HEK293 (cell line): ENCODE data around the gene YPEL4.
A peak's percentile ranks its signal among the peaks of the same experiment; 100 is the strongest.

Source experiments
- CTCF ChIA-PET: fragments of 350-600 bp; formaldehyde crosslinking; extraction: SDS; loops from one replicate; lab custom pipeline; 2021; ENCODE audit warnings: antibody characterized with exemption; lab: Yijun Ruan, JAX
- POLR2A ChIA-PET: fragments of 300-600 bp; formaldehyde crosslinking; extraction: SDS; loops from one replicate; lab custom pipeline; 2020; ENCODE audit warnings: antibody characterized with exemption, inconsistent platforms; lab: Yijun Ruan, JAX
- H3K27ac ChIP-seq: fragments of 200-500 bp; sonication (Bioruptor generic); 2 replicates; pipeline ENCODE4 v1.5.1; 2014; ENCODE audit warnings: low read depth, low read length, control low read depth, inconsistent platforms; ENCODE audit errors: extremely low read depth
- H3K36me3 ChIP-seq, 2 experiments: fragments of 200-500 bp in 1 of 2; sonication (Bioruptor generic) in 1 of 2; 1 replicate in 1 of 2; 2 replicates in 1 of 2; pipeline ENCODE4 v1.5.1; 2014 to 2017; ENCODE audit warnings: inconsistent platforms in 2 of 2, low read length in 2 of 2; ENCODE audit not compliant: control insufficient read depth in 2 of 2, insufficient read depth in 1 of 2
- H3K4me1 ChIP-seq: fragments of 200-500 bp; sonication (Bioruptor generic); 2 replicates; pipeline ENCODE4 v1.5.1; 2014; ENCODE audit warnings: mild to moderate bottlenecking, low read length, inconsistent platforms; ENCODE audit not compliant: control insufficient read depth, insufficient read depth
- H3K4me3 ChIP-seq: 2 replicates; pipeline ENCODE4 v1.5.1; 2011; ENCODE audit warnings: low read depth, mild to moderate bottlenecking, control low read depth, low read length, moderate library complexity
- H3K9me3 ChIP-seq: fragments of 200-500 bp; sonication (Bioruptor generic); 2 replicates; pipeline ENCODE4 v1.5.1; 2014; ENCODE audit warnings: low read depth, low read length, inconsistent platforms; ENCODE audit not compliant: control insufficient read depth, insufficient read depth
- EGR2 ChIP-seq: fragments of 450-650 bp; formaldehyde crosslinking; IDR thresholded peaks from 2 replicates; pipeline ENCODE4 v1.5.1; 2016; ENCODE audit warnings: low read depth, missing biosample characterization, missing genetic modification characterization
- FEZF1 ChIP-seq: fragments of 450-650 bp; formaldehyde crosslinking; IDR thresholded peaks from 2 replicates; pipeline ENCODE4 v1.5.1; 2016; ENCODE audit warnings: missing biosample characterization, missing genetic modification characterization
- KLF9 ChIP-seq: fragments of 450-650 bp; formaldehyde crosslinking; IDR thresholded peaks from 2 replicates; pipeline ENCODE4 v1.5.1; 2016; ENCODE audit warnings: missing biosample characterization, missing genetic modification characterization, low read depth
- SALL2 ChIP-seq: fragments of 450-650 bp; formaldehyde crosslinking; IDR thresholded peaks from 2 replicates; pipeline ENCODE4 v1.5.0; 2017; ENCODE audit warnings: missing biosample characterization, mild to moderate bottlenecking, missing genetic modification characterization, borderline replicate concordance
- YY1 ChIP-seq: fragments of 450-650 bp; formaldehyde crosslinking; IDR thresholded peaks from 2 replicates; pipeline ENCODE4 v1.5.1; 2018; ENCODE audit warnings: missing biosample characterization, missing genetic modification characterization
- ZBTB17 ChIP-seq: fragments of 450-650 bp; formaldehyde crosslinking; IDR thresholded peaks from 2 replicates; pipeline ENCODE4 v1.5.1; 2016; ENCODE audit warnings: missing biosample characterization, missing genetic modification characterization
- ZFP37 ChIP-seq: fragments of 450-650 bp; formaldehyde crosslinking; IDR thresholded peaks from 2 replicates; pipeline ENCODE4 v1.5.1; 2016; ENCODE audit warnings: missing biosample characterization, missing genetic modification characterization
- ZNF121 ChIP-seq: fragments of 450-650 bp; formaldehyde crosslinking; IDR thresholded peaks from 2 replicates; pipeline ENCODE4 v1.5.1; 2016; ENCODE audit warnings: missing biosample characterization, missing genetic modification characterization
- ZNF140 ChIP-seq: fragments of 450-650 bp; formaldehyde crosslinking; IDR thresholded peaks from 2 replicates; pipeline ENCODE4 v1.5.1; 2016; ENCODE audit warnings: missing biosample characterization, missing genetic modification characterization
- ZNF391 ChIP-seq: fragments of 450-650 bp; formaldehyde crosslinking; IDR thresholded peaks from 2 replicates; pipeline ENCODE4 v1.5.1; 2016; ENCODE audit warnings: low read depth, missing biosample characterization, missing genetic modification characterization, borderline replicate concordance
- ZNF510 ChIP-seq: fragments of 450-650 bp; formaldehyde crosslinking; IDR thresholded peaks from 2 replicates; pipeline ENCODE4 v1.5.1; 2018; ENCODE audit warnings: mild to moderate bottlenecking, missing genetic modification characterization, missing biosample characterization; ENCODE audit not compliant: insufficient replicate concordance
- ZNF544 ChIP-seq: fragments of 450-650 bp; formaldehyde crosslinking; IDR thresholded peaks from 2 replicates; pipeline ENCODE4 v1.5.0; 2017; ENCODE audit warnings: missing biosample characterization, missing genetic modification characterization
- ZNF548 ChIP-seq: fragments of 450-650 bp; formaldehyde crosslinking; IDR thresholded peaks from 2 replicates; pipeline ENCODE4 v1.5.1; 2016; ENCODE audit warnings: missing biosample characterization, missing genetic modification characterization
- ZNF560 ChIP-seq: fragments of 450-650 bp; formaldehyde crosslinking; IDR thresholded peaks from 2 replicates; pipeline ENCODE4 v1.5.1; 2017; ENCODE audit warnings: missing biosample characterization, missing genetic modification characterization, borderline replicate concordance
- ZNF629 ChIP-seq: fragments of 450-650 bp; formaldehyde crosslinking; IDR thresholded peaks from 2 replicates; pipeline ENCODE4 v1.5.1; 2017; ENCODE audit warnings: missing biosample characterization, missing genetic modification characterization
- ZNF701 ChIP-seq: fragments of 450-650 bp; formaldehyde crosslinking; IDR thresholded peaks from 2 replicates; pipeline ENCODE4 v1.5.1; 2016; ENCODE audit warnings: missing biosample characterization, missing genetic modification characterization
- TF ChIP-seq, protein P1 (sequence below): fragments of 450-650 bp; formaldehyde crosslinking; IDR thresholded peaks from 2 replicates; pipeline ENCODE4 v1.5.1; 2017; ENCODE audit warnings: missing biosample characterization, missing genetic modification characterization
- TF ChIP-seq, protein P2 (sequence below): fragments of 450-650 bp; formaldehyde crosslinking; IDR thresholded peaks from 2 replicates; pipeline ENCODE4 v1.5.1; 2016; ENCODE audit warnings: missing biosample characterization, missing genetic modification characterization
- TF ChIP-seq, protein P3 (sequence below): fragments of 450-650 bp; formaldehyde crosslinking; conservative IDR thresholded peaks from 2 replicates; pipeline ENCODE4 v1.5.1; 2016; ENCODE audit warnings: low read depth, missing biosample characterization, missing genetic modification characterization
- TF ChIP-seq, protein P4 (sequence below): fragments of 450-650 bp; formaldehyde crosslinking; IDR thresholded peaks from 2 replicates; pipeline ENCODE4 v1.5.1; 2016; ENCODE audit warnings: missing biosample characterization, missing genetic modification characterization
- TF ChIP-seq, protein P5 (sequence below): fragments of 450-650 bp; formaldehyde crosslinking; IDR thresholded peaks from 2 replicates; pipeline ENCODE4 v1.5.1; 2016; ENCODE audit warnings: missing biosample characterization, missing genetic modification characterization
- TF ChIP-seq, protein P6 (sequence below): fragments of 450-650 bp; formaldehyde crosslinking; IDR thresholded peaks from 2 replicates; pipeline ENCODE4 v1.5.1; 2016; ENCODE audit warnings: missing biosample characterization, missing genetic modification characterization
- TF ChIP-seq, protein P7 (sequence below): fragments of 450-650 bp; formaldehyde crosslinking; IDR thresholded peaks from 2 replicates; pipeline ENCODE4 v1.5.1; 2016; ENCODE audit warnings: missing biosample characterization, missing genetic modification characterization

YPEL4 gene

DNA sequence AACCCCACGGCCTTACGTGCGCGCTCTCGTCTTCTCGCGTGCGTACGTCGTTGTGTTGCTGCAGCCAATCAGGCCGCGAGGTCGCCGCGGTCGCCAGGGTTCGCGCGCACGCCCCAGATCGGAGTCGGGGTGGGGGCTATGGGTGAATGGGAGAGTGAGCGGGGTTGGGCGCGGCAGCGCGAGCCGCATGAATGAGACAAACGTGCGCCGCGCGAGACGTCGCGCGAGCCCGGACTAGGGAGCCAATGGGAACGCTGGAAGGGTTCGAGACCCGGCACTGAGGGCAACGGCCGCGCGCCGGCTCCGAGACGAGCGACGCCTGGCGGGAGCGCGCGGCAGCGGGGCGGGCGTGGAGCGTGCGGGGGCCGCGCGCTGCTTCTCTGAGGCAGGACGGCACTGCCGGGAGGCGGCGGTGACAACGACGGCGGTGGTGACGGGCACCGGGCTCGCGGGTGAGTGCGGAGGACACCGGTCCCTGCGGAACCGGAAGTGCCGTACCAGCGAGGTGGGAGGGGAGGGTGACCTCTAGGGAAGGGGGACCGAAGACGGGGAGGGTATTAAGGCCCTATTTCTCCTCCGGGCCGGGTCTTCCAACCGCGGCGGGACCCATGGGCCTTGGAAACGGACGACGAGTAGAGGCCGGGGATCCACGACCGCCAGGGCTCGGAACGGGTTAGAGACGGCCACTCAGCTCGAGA lies 18.2 kb upstream of the YPEL4 start, which contains the start of gene ZDHHC5:
Gene ZDHHC5, plus strand, starts transcription at position 379 of the 698 bp plus-strand sequence. CDS start 4,977 bp downstream, outside the sequence.
- peaks cover 0 to 21% of the 10 kb centered on the region in 2 experiments; a peak in 1 of 3 replicates for H3K36me3 ChIP-seq
- ChIA-PET POLR2A (interaction anchor here (0.7 to 1.0 kb wide), 3 partner anchors 73 to 1892 kb away, joined by 3 to 6 read pairs (median 3); partner anchors contain the start of gene SELENOH), CTCF (no interaction called here)
- peak within 1 kb of the TSS; percentile 99 for H3K4me3 ChIP-seq
- peak within 1 kb of the TSS; percentile 90 for H3K27ac ChIP-seq
- H3K9me3 ChIP-seq, result no peaks in the 10 kb centered on the region
- no peaks in the 10 kb centered on the region for H3K4me1 ChIP-seq
- TF ChIP-seq, protein P1, sequence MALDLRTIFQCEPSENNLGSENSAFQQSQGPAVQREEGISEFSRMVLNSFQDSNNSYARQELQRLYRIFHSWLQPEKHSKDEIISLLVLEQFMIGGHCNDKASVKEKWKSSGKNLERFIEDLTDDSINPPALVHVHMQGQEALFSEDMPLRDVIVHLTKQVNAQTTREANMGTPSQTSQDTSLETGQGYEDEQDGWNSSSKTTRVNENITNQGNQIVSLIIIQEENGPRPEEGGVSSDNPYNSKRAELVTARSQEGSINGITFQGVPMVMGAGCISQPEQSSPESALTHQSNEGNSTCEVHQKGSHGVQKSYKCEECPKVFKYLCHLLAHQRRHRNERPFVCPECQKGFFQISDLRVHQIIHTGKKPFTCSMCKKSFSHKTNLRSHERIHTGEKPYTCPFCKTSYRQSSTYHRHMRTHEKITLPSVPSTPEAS (tag by site-specific recombination), result no peak
- TF ChIP-seq ZBTB17 (peak; percentile 47), YY1 (0 out of 2 replicates have a peak, but pooled peaks have one; percentile 10), ZNF560 (tag by site-specific recombination) (no peak), ZNF510 (no peak), ZNF701 (tag by site-specific recombination) (no peak), ZNF140 (tag by site-specific recombination) (no peak), KLF9 (tag by site-specific recombination) (peak; percentile 44), ZFP37 (tag by site-specific recombination) (no peak), EGR2 (tag by site-specific recombination) (peak; percentile 21; the same call in 1 of the 2 replicates), SALL2 (no peak), ZNF629 (tag by site-specific recombination) (no peak), ZNF121 (tag by site-specific recombination) (no peak), ZNF391 (no peak), ZNF548 (tag by site-specific recombination) (no peak), FEZF1 (tag by site-specific recombination) (no peak), ZNF544 (tag by site-specific recombination) (no peak)
- TF ChIP-seq, protein P2, sequence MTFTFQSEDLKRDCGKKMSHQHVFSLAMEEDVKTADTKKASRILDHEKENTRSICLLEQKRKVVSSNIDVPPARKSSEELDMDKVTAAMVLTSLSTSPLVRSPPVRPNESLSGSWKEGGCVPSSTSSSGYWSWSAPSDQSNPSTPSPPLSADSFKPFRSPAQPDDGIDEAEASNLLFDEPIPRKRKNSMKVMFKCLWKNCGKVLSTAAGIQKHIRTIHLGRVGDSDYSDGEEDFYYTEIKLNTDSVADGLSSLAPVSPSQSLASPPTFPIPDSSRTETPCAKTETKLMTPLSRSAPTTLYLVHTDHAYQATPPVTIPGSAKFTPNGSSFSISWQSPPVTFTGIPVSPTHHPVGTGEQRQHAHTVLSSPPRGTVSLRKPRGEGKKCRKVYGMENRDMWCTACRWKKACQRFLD, result no peak
- TF ChIP-seq, protein P3, sequence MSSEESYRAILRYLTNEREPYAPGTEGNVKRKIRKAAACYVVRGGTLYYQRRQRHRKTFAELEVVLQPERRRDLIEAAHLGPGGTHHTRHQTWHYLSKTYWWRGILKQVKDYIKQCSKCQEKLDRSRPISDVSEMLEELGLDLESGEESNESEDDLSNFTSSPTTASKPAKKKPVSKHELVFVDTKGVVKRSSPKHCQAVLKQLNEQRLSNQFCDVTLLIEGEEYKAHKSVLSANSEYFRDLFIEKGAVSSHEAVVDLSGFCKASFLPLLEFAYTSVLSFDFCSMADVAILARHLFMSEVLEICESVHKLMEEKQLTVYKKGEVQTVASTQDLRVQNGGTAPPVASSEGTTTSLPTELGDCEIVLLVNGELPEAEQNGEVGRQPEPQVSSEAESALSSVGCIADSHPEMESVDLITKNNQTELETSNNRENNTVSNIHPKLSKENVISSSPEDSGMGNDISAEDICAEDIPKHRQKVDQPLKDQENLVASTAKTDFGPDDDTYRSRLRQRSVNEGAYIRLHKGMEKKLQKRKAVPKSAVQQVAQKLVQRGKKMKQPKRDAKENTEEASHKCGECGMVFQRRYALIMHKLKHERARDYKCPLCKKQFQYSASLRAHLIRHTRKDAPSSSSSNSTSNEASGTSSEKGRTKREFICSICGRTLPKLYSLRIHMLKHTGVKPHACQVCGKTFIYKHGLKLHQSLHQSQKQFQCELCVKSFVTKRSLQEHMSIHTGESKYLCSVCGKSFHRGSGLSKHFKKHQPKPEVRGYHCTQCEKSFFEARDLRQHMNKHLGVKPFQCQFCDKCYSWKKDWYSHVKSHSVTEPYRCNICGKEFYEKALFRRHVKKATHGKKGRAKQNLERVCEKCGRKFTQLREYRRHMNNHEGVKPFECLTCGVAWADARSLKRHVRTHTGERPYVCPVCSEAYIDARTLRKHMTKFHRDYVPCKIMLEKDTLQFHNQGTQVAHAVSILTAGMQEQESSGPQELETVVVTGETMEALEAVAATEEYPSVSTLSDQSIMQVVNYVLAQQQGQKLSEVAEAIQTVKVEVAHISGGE (tag by site-specific recombination), result peak; percentile 95
- TF ChIP-seq, protein P4, sequence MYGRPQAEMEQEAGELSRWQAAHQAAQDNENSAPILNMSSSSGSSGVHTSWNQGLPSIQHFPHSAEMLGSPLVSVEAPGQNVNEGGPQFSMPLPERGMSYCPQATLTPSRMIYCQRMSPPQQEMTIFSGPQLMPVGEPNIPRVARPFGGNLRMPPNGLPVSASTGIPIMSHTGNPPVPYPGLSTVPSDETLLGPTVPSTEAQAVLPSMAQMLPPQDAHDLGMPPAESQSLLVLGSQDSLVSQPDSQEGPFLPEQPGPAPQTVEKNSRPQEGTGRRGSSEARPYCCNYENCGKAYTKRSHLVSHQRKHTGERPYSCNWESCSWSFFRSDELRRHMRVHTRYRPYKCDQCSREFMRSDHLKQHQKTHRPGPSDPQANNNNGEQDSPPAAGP, result no peak
- TF ChIP-seq, protein P5, sequence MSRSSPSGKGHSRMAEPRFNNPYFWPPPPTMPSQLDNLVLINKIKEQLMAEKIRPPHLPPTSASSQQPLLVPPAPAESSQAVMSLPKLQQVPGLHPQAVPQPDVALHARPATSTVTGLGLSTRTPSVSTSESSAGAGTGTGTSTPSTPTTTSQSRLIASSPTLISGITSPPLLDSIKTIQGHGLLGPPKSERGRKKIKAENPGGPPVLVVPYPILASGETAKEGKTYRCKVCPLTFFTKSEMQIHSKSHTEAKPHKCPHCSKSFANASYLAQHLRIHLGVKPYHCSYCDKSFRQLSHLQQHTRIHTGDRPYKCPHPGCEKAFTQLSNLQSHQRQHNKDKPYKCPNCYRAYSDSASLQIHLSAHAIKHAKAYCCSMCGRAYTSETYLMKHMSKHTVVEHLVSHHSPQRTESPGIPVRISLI, result no peak
- TF ChIP-seq, protein P6, sequence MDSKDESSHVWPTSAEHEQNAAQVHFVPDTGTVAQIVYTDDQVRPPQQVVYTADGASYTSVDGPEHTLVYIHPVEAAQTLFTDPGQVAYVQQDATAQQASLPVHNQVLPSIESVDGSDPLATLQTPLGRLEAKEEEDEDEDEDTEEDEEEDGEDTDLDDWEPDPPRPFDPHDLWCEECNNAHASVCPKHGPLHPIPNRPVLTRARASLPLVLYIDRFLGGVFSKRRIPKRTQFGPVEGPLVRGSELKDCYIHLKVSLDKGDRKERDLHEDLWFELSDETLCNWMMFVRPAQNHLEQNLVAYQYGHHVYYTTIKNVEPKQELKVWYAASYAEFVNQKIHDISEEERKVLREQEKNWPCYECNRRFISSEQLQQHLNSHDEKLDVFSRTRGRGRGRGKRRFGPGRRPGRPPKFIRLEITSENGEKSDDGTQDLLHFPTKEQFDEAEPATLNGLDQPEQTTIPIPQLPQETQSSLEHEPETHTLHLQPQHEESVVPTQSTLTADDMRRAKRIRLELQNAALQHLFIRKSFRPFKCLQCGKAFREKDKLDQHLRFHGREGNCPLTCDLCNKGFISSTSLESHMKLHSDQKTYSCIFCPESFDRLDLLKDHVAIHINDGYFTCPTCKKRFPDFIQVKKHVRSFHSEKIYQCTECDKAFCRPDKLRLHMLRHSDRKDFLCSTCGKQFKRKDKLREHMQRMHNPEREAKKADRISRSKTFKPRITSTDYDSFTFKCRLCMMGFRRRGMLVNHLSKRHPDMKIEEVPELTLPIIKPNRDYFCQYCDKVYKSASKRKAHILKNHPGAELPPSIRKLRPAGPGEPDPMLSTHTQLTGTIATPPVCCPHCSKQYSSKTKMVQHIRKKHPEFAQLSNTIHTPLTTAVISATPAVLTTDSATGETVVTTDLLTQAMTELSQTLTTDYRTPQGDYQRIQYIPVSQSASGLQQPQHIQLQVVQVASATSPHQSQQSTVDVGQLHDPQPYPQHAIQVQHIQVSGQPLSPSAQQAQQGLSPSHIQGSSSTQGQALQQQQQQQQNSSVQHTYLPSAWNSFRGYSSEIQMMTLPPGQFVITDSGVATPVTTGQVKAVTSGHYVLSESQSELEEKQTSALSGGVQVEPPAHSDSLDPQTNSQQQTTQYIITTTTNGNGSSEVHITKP (tag by site-specific recombination), result no peak
- TF ChIP-seq, protein P7, sequence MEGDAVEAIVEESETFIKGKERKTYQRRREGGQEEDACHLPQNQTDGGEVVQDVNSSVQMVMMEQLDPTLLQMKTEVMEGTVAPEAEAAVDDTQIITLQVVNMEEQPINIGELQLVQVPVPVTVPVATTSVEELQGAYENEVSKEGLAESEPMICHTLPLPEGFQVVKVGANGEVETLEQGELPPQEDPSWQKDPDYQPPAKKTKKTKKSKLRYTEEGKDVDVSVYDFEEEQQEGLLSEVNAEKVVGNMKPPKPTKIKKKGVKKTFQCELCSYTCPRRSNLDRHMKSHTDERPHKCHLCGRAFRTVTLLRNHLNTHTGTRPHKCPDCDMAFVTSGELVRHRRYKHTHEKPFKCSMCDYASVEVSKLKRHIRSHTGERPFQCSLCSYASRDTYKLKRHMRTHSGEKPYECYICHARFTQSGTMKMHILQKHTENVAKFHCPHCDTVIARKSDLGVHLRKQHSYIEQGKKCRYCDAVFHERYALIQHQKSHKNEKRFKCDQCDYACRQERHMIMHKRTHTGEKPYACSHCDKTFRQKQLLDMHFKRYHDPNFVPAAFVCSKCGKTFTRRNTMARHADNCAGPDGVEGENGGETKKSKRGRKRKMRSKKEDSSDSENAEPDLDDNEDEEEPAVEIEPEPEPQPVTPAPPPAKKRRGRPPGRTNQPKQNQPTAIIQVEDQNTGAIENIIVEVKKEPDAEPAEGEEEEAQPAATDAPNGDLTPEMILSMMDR (tag by site-specific recombination), result peak; percentile 64; the same call in 1 of the 2 replicates
